Psoas muscle (tissue), 8 donors: ENCODE results near the gene CASZ1. TPM values are rescaled to one million over a fixed set of nuclear protein-coding genes. Genes with fewer than 3 reads are reported as not detected.

ENCODE experiments used
- ATAC-seq, 4 donors: fragments of 200-7000 bp; cut with Tn5 transposase; one replicate each; pipeline ENCODE4 v1.9.1; 2020; ENCODE audit warnings: moderate library complexity in 3 of 4, mild to moderate bottlenecking in 2 of 4
- DNase-seq, 2 donors: peaks; one replicate each; pipeline ENCODE4 v3.0.0-alpha.2; 2020
- H3K27ac ChIP-seq: fragments of 200-600 bp; one replicate; pipeline ENCODE4 v1.8.0; 2022
- H3K27me3 ChIP-seq, 3 donors: fragments of 200-600 bp in 1 of 3; one replicate each; pipeline versions ENCODE4 v1.6.1 to v1.8.0; 2013 to 2022; ENCODE audit warnings: low read length in 2 of 3, mild to moderate bottlenecking in 2 of 3, moderate library complexity in 1 of 3; ENCODE audit not compliant: insufficient read depth in 3 of 3
- H3K36me3 ChIP-seq, 2 donors: fragments of 200-600 bp in 1 of 2; one replicate each; pipeline versions ENCODE4 v1.6.1 to v1.8.0; 2013 to 2022; ENCODE audit warnings: low read depth in 1 of 2, mild to moderate bottlenecking in 1 of 2, moderate library complexity in 1 of 2; ENCODE audit not compliant: insufficient read depth in 1 of 2
- H3K4me1 ChIP-seq: fragments of 200-600 bp; one replicate; pipeline ENCODE4 v1.8.0; 2022
- H3K4me3 ChIP-seq: fragments of 200-600 bp; one replicate; pipeline ENCODE4 v1.8.0; 2022; ENCODE audit warnings: mild to moderate bottlenecking
- H3K9me3 ChIP-seq: fragments of 200-600 bp; one replicate; pipeline ENCODE4 v1.8.0; 2022
- CTCF ChIP-seq: fragments of 200-600 bp; IDR thresholded peaks from one replicate; pipeline ENCODE4 v1.8.0; 2022; ENCODE audit warnings: antibody characterized with exemption
- WGBS, 3 donors: extraction: QIAGEN DNeasy Blood & Tissue Kit; methylation state at CpG; one replicate each; pipeline versions ENCODE4 v1.1.6 to v1.1.7; 2013; 5-methylcytosine and 5-hydroxymethylcytosine counted together
- intact Hi-C, 2 donors: fragments of 100-400 bp; cut with DNase I; formaldehyde crosslinking; loops; one replicate each; pipeline versions ENCODE4 v1.11.0 to v1.14.2; 2022
- polyA plus RNA-seq, 3 donors: library from polyadenylated mRNA; stranded (reverse); fragments of 200-250 nt; gene quantifications; one replicate each; pipeline ENCODE4 v1.2.3, GENCODE V29; 2013
- total RNA-seq, 4 donors: library from RNA; stranded (reverse); fragmentation: NEBNext Ultra II Directional in 2 of 4; extraction: Animal tissue kit (Norgen Biotek cat#: 25700) in 2 of 4; gene quantifications; one replicate each; pipeline versions ENCODE4 v1.2.1 to v1.2.4, GENCODE V29; 2021 to 2023
- donor health status: healthy with polysubstance abuse.
- donor health status: DM: no; HTN: no; CAD: no; lungs with moderate emphysema.
- donor health status: Bipolar disorder and iron deficiency.
- donor health status: healthy.
- donor health status: DM: yes; HTN: yes; CAD: no.
- donor health status: DM: no; HTN: no; CAD: no.
- donor health status: DM: no; HTN: no; CAD: no.
- donor health status: DM: yes; HTN: yes; CAD: no.

Gene CASZ1
- total and polyA plus RNA-seq, 7 donors = 2.6 to 83.3 (median 53.1) TPM

GRCh38 chr1:10765734-10766478, 30.5 kb downstream of the CASZ1 start:
- Histone ChIP-seq H3K4me3 (no peak overlapping the region), H3K4me1 (peaks cover 66% of the 10 kb centered on the region), H3K27me3 (no peaks in the 10 kb centered on the region), H3K9me3 (no peaks in the 10 kb centered on the region), H3K36me3 (no peaks in the 10 kb centered on the region), H3K27ac (peak overlapping the region; percentile 30)
- DNase-seq = no peak
- intact Hi-C loops = no loop called here
- no peak for TF ChIP-seq CTCF
- WGBS, 3 donors = 51 to 62% (median 53%) methylated on average over 17 of the region's 17 CpGs
- peak in 2 of 4 donors; percentile 26 to 34 for ATAC-seq

- Histone ChIP-seq H3K4me1 (peaks cover 70% of the 10 kb centered on the region), H3K27ac (peak overlapping the region; percentile 30), H3K9me3 (no peaks in the 10 kb centered on the region), H3K27me3 (no peaks in the 10 kb centered on the region), H3K4me3 (no peak overlapping the region), H3K36me3 (peaks cover 0 to under 1% of the 10 kb centered on the region in 2 donors)
- TF ChIP-seq CTCF = no peak
- ATAC-seq = peak in 1 of 4 donors; percentile 14
- 43 to 71% (median 46%) methylated on average over 15 of the region's 15 CpGs for WGBS, 3 donors
- intact Hi-C loops = no loop called here
- DNase-seq = no peak
Observed at GRCh38 chr1:10765304-10765703, 31.1 kb downstream of the CASZ1 start.

- Histone ChIP-seq H3K27ac (no peak overlapping the region), H3K4me1 (peaks cover 72% of the 10 kb centered on the region)
- no peak for DNase-seq
Observed at GRCh38 chr1:10764296-10764798, 32.1 kb downstream of the CASZ1 start.

GRCh38 chr1:10762875-10763274, 33.6 kb downstream of the CASZ1 start:
- ATAC-seq (peak in 2 of 4 donors; percentile 27 to 29), DNase-seq (no peak)
- H3K4me1 ChIP-seq = peaks cover 72% of the 10 kb centered on the region
- H3K4me3 ChIP-seq = no peak overlapping the region
- peak overlapping the region; percentile 60 for H3K27ac ChIP-seq
- no peaks in the 10 kb centered on the region for H3K9me3 ChIP-seq
- TF ChIP-seq CTCF = no peak
- 64 to 75% (median 64%) methylated on average over 12 of the region's 12 CpGs for WGBS, 3 donors
- intact Hi-C loops = no loop called here
- no peaks in the 10 kb centered on the region for H3K27me3 ChIP-seq
- H3K36me3 ChIP-seq = peaks cover 0 to 14% of the 10 kb centered on the region in 2 donors

More at GRCh38 chr1:10764296-10764798, 32.1 kb downstream of the CASZ1 start:
- TF ChIP-seq CTCF = no peak
- intact Hi-C loops = no loop called here
- Histone ChIP-seq H3K9me3 (no peaks in the 10 kb centered on the region), H3K36me3 (peaks cover 0 to 10% of the 10 kb centered on the region in 2 donors), H3K4me3 (no peak overlapping the region), H3K27me3 (no peaks in the 10 kb centered on the region)
- peak in 2 of 4 donors; percentile 13 to 18 for ATAC-seq
- 43 to 75% (median 47%) methylated on average over 6 of the region's 6 CpGs for WGBS, 3 donors
